Right lung (tissue), 5 donors: ENCODE data around the gene ROBO2. TPM values are rescaled to one million over a fixed set of nuclear protein-coding genes. Genes with fewer than 3 reads are reported as not detected.

ENCODE experiments used
- DNase-seq, 2 donors: peaks; one replicate each; pipeline ENCODE4 v3.0.0-alpha.2; 2013
- polyA plus RNA-seq, 5 donors: library from polyadenylated mRNA; unstranded; fragments of 120-200 nt; gene quantifications; one replicate each; pipeline versions ENCODE4 v1.2.1 to v1.2.3, GENCODE V29; 2013; ENCODE audit warnings: inconsistent platforms in 1 of 5, low replicate concordance in 1 of 5; ENCODE audit not compliant: insufficient read length in 5 of 5, insufficient read depth in 1 of 5

ROBO2 gene
- polyA plus RNA-seq, 5 donors: 31.9 to 66.1 (median 59.9) TPM

GRCh38 chr3:77325280-77325679, 285.4 kb downstream of the ROBO2 start:
- DNase-seq: no peak

- DNase-seq: no peak
Observed at GRCh38 chr3:77325702-77326101, 285.8 kb downstream of the ROBO2 start.

GRCh38 chr3:77326586-77326985, 286.7 kb downstream of the ROBO2 start:
- DNase-seq: no peak

- no peak for DNase-seq
Observed at GRCh38 chr3:77328690-77329089, 288.8 kb downstream of the ROBO2 start.

GRCh38 chr3:77329116-77329515, 289.2 kb downstream of the ROBO2 start:
- DNase-seq: peak; percentile 62 to 63

GRCh38 chr3:77338195-77338594, 298.3 kb downstream of the ROBO2 start:
- no peak for DNase-seq

GRCh38 chr3:77342027-77342426, 302.1 kb downstream of the ROBO2 start:
- no peak for DNase-seq

- DNase-seq: no peak
Observed at GRCh38 chr3:77342688-77343087, 302.8 kb downstream of the ROBO2 start.

- no peak for DNase-seq
Observed at GRCh38 chr3:77345009-77345408, 305.1 kb downstream of the ROBO2 start.

GRCh38 chr3:77348244-77348855, 308.5 kb downstream of the ROBO2 start:
- no peak for DNase-seq

- DNase-seq: no peak
Observed at GRCh38 chr3:77354958-77355357, 315.1 kb downstream of the ROBO2 start.

- no peak for DNase-seq
Observed at GRCh38 chr3:77362936-77363335, 323.0 kb downstream of the ROBO2 start.

GRCh38 chr3:77365152-77365551, 325.3 kb downstream of the ROBO2 start:
- no peak for DNase-seq

GRCh38 chr3:77370413-77370812, 330.5 kb downstream of the ROBO2 start:
- no peak for DNase-seq

- no peak for DNase-seq
Observed at GRCh38 chr3:77372018-77372417, 332.1 kb downstream of the ROBO2 start.

- DNase-seq: no peak
Observed at GRCh38 chr3:77372634-77373346, 332.9 kb downstream of the ROBO2 start.

GRCh38 chr3:77373619-77374018, 333.7 kb downstream of the ROBO2 start:
- DNase-seq: no peak

- no peak for DNase-seq
Observed at GRCh38 chr3:77376511-77376910, 336.6 kb downstream of the ROBO2 start.

GRCh38 chr3:77377717-77378116, 337.8 kb downstream of the ROBO2 start:
- DNase-seq: no peak

GRCh38 chr3:77380136-77380535, 340.2 kb downstream of the ROBO2 start:
- no peak for DNase-seq

- no peak for DNase-seq
Observed at GRCh38 chr3:77381431-77381830, 341.5 kb downstream of the ROBO2 start.

GRCh38 chr3:77392181-77392580, 352.3 kb downstream of the ROBO2 start:
- DNase-seq: no peak

- no peak for DNase-seq
Observed at GRCh38 chr3:77394046-77394445, 354.1 kb downstream of the ROBO2 start.

- DNase-seq: peak in 1 of 2 donors; percentile 15
Observed at GRCh38 chr3:77404871-77405270, 365.0 kb downstream of the ROBO2 start.
